Gastrocnemius medialis (tissue), 4 donors: ENCODE data around the gene VDAC1.

Source experiments
- POLR2A ChIP-seq, 2 donors: fragments of 450-650 bp; IDR thresholded peaks; one replicate each; pipeline ENCODE4 v1.6.1; 2017; ENCODE audit warnings: antibody characterized with exemption in 2 of 2, mild to moderate bottlenecking in 2 of 2, moderate library complexity in 2 of 2
- TF ChIP-seq, protein P1 (sequence below), 5 experiments: fragments of 450-650 bp in 3 of 5; fragments of 200-600 bp in 2 of 5; sonication (generic) in 2 of 5; IDR thresholded peaks in 4 of 5; conservative IDR thresholded peaks in 1 of 5; 1 replicate in 4 of 5; 2 replicates in 1 of 5; pipeline ENCODE4 v1.5.1; 2016 to 2019; ENCODE audit warnings: antibody characterized with exemption in 5 of 5, mild to moderate bottlenecking in 3 of 5, moderate library complexity in 3 of 5

DNA sequence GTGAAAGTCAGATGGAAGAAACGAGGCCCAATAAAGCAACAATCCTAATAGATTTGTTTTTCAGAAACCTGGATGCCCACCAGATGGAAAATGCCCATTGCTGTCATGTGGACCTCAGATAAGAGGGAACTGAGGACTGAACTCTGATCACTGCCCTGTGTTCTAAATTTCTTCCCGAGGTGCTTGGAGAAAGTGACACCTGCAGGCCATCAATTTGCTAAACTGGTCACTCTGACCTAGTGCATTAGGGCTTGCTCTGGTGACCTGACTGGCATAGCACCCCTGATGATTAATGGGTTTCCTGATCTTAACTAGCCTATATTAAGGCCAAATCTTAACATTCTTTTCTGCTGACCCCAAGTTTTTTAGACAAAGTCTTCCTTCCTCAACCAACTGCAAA lies 32.4 kb upstream of the VDAC1 start:
- TF ChIP-seq, protein P1, sequence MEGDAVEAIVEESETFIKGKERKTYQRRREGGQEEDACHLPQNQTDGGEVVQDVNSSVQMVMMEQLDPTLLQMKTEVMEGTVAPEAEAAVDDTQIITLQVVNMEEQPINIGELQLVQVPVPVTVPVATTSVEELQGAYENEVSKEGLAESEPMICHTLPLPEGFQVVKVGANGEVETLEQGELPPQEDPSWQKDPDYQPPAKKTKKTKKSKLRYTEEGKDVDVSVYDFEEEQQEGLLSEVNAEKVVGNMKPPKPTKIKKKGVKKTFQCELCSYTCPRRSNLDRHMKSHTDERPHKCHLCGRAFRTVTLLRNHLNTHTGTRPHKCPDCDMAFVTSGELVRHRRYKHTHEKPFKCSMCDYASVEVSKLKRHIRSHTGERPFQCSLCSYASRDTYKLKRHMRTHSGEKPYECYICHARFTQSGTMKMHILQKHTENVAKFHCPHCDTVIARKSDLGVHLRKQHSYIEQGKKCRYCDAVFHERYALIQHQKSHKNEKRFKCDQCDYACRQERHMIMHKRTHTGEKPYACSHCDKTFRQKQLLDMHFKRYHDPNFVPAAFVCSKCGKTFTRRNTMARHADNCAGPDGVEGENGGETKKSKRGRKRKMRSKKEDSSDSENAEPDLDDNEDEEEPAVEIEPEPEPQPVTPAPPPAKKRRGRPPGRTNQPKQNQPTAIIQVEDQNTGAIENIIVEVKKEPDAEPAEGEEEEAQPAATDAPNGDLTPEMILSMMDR (IDR thresholded peaks at IDR 0.05 in 4 of 5, conservative IDR thresholded peaks at IDR 0.05 in 1 of 5): no peak
- no peak for TF ChIP-seq POLR2A (IDR thresholded peaks at IDR 0.05)
